Nephron (organoid): ENCODE measurements around the gene MED27.
A peak's percentile ranks its signal among the peaks of the same experiment; 100 is the strongest.

ENCODE experiments used
- H3K27ac Mint-ChIP-seq, 3 experiments: 2 replicates each; pipeline ENCODE4 v1.8.0; 2020; ENCODE audit warnings: mixed read lengths in 3 of 3, mild to moderate bottlenecking in 2 of 3, moderate library complexity in 1 of 3
- H3K27me3 Mint-ChIP-seq: 2 replicates; pipeline ENCODE4 v1.8.0; 2021; ENCODE audit warnings: low read depth, mild to moderate bottlenecking, moderate library complexity, mixed read lengths
- H3K36me3 Mint-ChIP-seq: 2 replicates; pipeline ENCODE4 v1.8.0; 2020; ENCODE audit warnings: low read depth, mixed read lengths
- H3K4me1 Mint-ChIP-seq: 2 replicates; pipeline ENCODE4 v1.8.0; 2020; ENCODE audit warnings: mixed read lengths
- H3K4me3 Mint-ChIP-seq, 3 experiments: 2 replicates each; pipeline ENCODE4 v1.8.0; 2020; ENCODE audit warnings: mild to moderate bottlenecking in 3 of 3, mixed read lengths in 3 of 3, moderate library complexity in 2 of 3
- H3K9me3 Mint-ChIP-seq: 2 replicates; pipeline ENCODE4 v1.8.0; 2020; ENCODE audit warnings: mixed read lengths
- CTCF ChIP-seq, 3 experiments: fragments of 200-600 bp; sonication (generic); IDR thresholded peaks; one replicate each; pipeline ENCODE4 v1.5.0; 2021; ENCODE audit warnings: antibody characterized with exemption in 3 of 3; ENCODE audit not compliant: unreplicated experiment in 3 of 3

Gene MED27

DNA sequence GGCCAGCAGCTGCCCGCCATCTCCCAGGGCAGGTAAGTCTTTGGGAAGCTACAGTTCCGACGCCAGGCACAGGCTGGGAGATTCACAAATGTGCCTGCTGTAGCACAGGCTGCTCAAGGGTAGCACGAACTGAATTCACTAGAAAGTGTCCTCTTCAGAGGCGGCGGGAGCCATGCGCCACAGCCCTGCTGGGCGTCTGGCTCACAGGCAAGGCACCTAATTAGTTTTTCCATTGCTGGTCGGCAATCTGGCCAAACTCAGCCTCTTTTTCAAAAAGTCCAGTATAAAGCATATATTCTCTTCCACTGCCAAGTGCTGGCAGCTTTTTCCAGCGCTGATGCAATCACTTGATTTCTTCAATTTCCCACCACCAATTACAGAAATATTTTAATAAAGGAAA lies 210.9 kb downstream of the MED27 start:
- Mint-ChIP-seq H3K27me3 (peaks cover 4% of the 10 kb centered on the region), H3K4me1 (peaks cover 9% of the 10 kb centered on the region), H3K4me3 (no peak overlapping the region), H3K27ac (peak overlapping the region in 1 of 3 experiments; percentile 34), H3K36me3 (no peaks in the 10 kb centered on the region), H3K9me3 (no peaks in the 10 kb centered on the region)
- no peak for TF ChIP-seq CTCF (IDR thresholded peaks at IDR 0.05; ENCODE audit: unreplicated experiment in 3 of 3)

GRCh38 chr9:131867611-131868192 lies 212.0 kb downstream of the MED27 start:
- H3K4me3 Mint-ChIP-seq, result no peak overlapping the region
- no peaks in the 10 kb centered on the region for H3K36me3 Mint-ChIP-seq
- H3K9me3 Mint-ChIP-seq, result no peaks in the 10 kb centered on the region
- H3K27ac Mint-ChIP-seq, result no peak overlapping the region
- TF ChIP-seq CTCF (IDR thresholded peaks at IDR 0.05; ENCODE audit: unreplicated experiment in 3 of 3), result no peak
- H3K27me3 Mint-ChIP-seq, result peaks cover 4% of the 10 kb centered on the region
- peaks cover 9% of the 10 kb centered on the region for H3K4me1 Mint-ChIP-seq

DNA sequence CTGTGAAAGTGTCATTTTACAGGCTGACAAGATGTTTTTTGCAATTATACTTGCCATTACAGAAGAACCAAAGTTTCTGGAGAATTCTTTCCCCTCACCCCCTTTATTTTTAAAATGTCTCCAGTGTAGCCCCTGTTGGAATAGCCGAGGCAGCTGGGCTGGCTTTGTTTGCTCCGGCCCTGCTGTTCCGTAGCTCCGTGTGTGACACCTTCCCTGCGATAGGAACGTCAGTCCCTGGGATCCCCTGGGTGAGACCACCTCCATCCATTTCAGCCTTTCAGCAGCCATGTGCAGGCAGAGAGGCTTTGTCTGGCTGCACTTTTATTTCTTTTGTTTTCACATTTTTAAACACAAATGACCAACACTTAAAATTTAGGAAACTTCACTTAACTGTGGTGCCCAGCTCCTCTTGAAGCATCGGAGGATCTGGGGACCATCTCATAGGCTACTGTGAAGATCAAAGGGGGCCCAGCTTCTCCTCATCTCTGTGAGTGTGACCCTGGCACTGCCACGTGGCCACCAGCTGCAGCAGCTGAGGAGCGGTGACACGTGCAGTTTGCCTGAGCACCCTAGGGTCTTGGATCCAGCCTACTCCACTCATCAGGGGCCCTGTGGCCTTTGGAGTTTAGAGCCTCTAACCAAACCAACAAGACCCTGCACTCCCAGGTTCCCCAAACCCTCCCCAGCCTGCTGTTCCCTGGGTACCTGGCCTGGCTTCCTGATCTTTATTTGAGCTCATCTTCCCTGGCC lies 214.0 kb downstream of the MED27 start:
- Mint-ChIP-seq H3K27me3 (peaks cover 4% of the 10 kb centered on the region), H3K4me3 (no peak overlapping the region), H3K27ac (no peak overlapping the region), H3K4me1 (peaks cover 9% of the 10 kb centered on the region), H3K36me3 (peaks cover 18% of the 10 kb centered on the region), H3K9me3 (no peaks in the 10 kb centered on the region)
- TF ChIP-seq CTCF (IDR thresholded peaks at IDR 0.05; ENCODE audit: unreplicated experiment in 3 of 3), result no peak

GRCh38 chr9:131864531-131864930 lies 215.1 kb downstream of the MED27 start:
- H3K4me1 Mint-ChIP-seq, result peaks cover 9% of the 10 kb centered on the region
- H3K9me3 Mint-ChIP-seq, result no peaks in the 10 kb centered on the region
- peaks cover 4% of the 10 kb centered on the region for H3K27me3 Mint-ChIP-seq
- no peak overlapping the region for H3K27ac Mint-ChIP-seq
- no peak overlapping the region for H3K4me3 Mint-ChIP-seq
- no peak for TF ChIP-seq CTCF (IDR thresholded peaks at IDR 0.05; ENCODE audit: unreplicated experiment in 3 of 3)
- peaks cover 26% of the 10 kb centered on the region for H3K36me3 Mint-ChIP-seq

GRCh38 chr9:131863306-131863896 lies 216.3 kb downstream of the MED27 start:
- TF ChIP-seq CTCF (IDR thresholded peaks at IDR 0.05; ENCODE audit: unreplicated experiment in 3 of 3), result no peak
- H3K27ac Mint-ChIP-seq, result no peak overlapping the region
- H3K4me1 Mint-ChIP-seq, result no peaks in the 10 kb centered on the region
- H3K9me3 Mint-ChIP-seq, result no peaks in the 10 kb centered on the region
- peaks cover 4% of the 10 kb centered on the region for H3K27me3 Mint-ChIP-seq
- peaks cover 32% of the 10 kb centered on the region for H3K36me3 Mint-ChIP-seq
- H3K4me3 Mint-ChIP-seq, result no peak overlapping the region
